OCI-LY3 (cell line): ENCODE data around the gene DNM3.

Experiments
- H2AFZ ChIP-seq: fragments of 200-600, 300-600 bp; shearing (Covaris generic); 2 replicates; pipeline ENCODE4 v1.6.0; 2014; ENCODE audit warnings: antibody characterized with exemption, low read depth, low read length
- H3K27ac ChIP-seq: fragments of 200-600, 300-600 bp; sonication (generic); 2 replicates; pipeline ENCODE4 v1.5.1; 2014; ENCODE audit warnings: mild to moderate bottlenecking, low read length, moderate library complexity, mixed read lengths
- H3K27me3 ChIP-seq: fragments of 200-600, 300-600 bp; sonication (generic); 2 replicates; pipeline ENCODE4 v1.6.1; 2014; ENCODE audit warnings: low read depth, low read length, mixed read lengths
- H3K36me3 ChIP-seq: fragments of 200-600, 300-600 bp; sonication (generic); replicated peaks from 2 replicates; pipeline ENCODE3; 2014; ENCODE audit warnings: low read depth, low read length, mixed read lengths
- H3K4me1 ChIP-seq: fragments of 300-600, 200-600 bp; sonication (generic); 2 replicates; pipeline ENCODE4 v1.6.1; 2014; ENCODE audit warnings: low read length, mixed read lengths
- H3K4me2 ChIP-seq: fragments of 200-600, 300-600 bp; sonication (generic); 2 replicates; pipeline ENCODE4 v1.6.1; 2014; ENCODE audit warnings: low read length, mixed read lengths
- H3K4me3 ChIP-seq: fragments of 300-600, 200-600 bp; sonication (generic); 2 replicates; pipeline ENCODE4 v1.5.1; 2014; ENCODE audit warnings: antibody characterized with exemption, mild to moderate bottlenecking, low read length, moderate library complexity
- H3K79me2 ChIP-seq: fragments of 300-600, 200-600 bp; shearing (Covaris generic); 2 replicates; pipeline ENCODE4 v1.6.1; 2014; ENCODE audit warnings: mild to moderate bottlenecking, low read length, mixed read lengths
- H3K9ac ChIP-seq: fragments of 300-600, 200-600 bp; shearing (Covaris generic); 2 replicates; pipeline ENCODE4 v1.6.0; 2014; ENCODE audit warnings: mild to moderate bottlenecking, low read length, moderate library complexity
- H3K9me3 ChIP-seq: fragments of 200-600, 300-600 bp; shearing (Covaris generic); 2 replicates; pipeline ENCODE4 v1.6.1; 2014; ENCODE audit warnings: low read length, mixed read lengths; ENCODE audit not compliant: insufficient read depth
- H4K20me1 ChIP-seq: fragments of 200-600, 300-600 bp; sonication (generic); 2 replicates; pipeline ENCODE4 v1.6.1; 2016; ENCODE audit warnings: low read length, mixed read lengths; ENCODE audit not compliant: insufficient read depth
- CTCF ChIP-seq: fragments of 200-600, 300-600 bp; sonication (generic); IDR thresholded peaks from 2 replicates; pipeline ENCODE4 v1.5.1; 2014; ENCODE audit warnings: antibody characterized with exemption, low read length, low read depth
- EZH2phosphoT487 ChIP-seq: fragments of 200-600 bp; shearing (Covaris generic); IDR thresholded peaks from 2 replicates; pipeline ENCODE4 v1.6.1; 2018; ENCODE audit warnings: antibody characterized with exemption, mixed run types, low read depth

DNM3 gene

GRCh38 chr1:172084876-172085275, 243.6 kb downstream of the DNM3 start:
- no peak overlapping the region for H3K9ac ChIP-seq

DNA sequence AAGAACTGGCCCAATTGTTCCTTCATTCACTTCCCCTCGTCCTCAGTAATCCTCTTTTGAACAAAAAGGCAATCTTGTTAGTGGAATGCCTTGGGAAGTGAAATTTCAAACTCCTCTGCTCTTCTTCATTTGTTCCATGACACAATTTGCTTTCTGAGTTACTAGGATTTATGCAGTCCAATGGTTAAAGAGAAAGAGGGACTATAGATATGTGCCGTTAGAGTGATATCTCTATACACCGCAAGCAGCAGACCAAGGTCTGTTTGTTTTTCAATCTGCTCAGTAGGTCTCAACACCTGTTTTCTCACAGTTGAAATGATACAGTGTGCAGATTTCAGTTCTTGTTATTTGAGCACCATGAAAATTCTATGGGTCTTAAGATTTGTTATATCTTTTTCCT, 244.0 kb downstream of the DNM3 start:
- no peak overlapping the region for H3K4me2 ChIP-seq
- no peaks in the 10 kb centered on the region for H4K20me1 ChIP-seq
- no peak overlapping the region for H2AFZ ChIP-seq
- H3K9me3 ChIP-seq, result no peaks in the 10 kb centered on the region
- H3K4me3 ChIP-seq, result no peak overlapping the region
- no peak overlapping the region for H3K27ac ChIP-seq
- peaks cover 8% of the 10 kb centered on the region for H3K4me1 ChIP-seq
- H3K27me3 ChIP-seq, result no peaks in the 10 kb centered on the region
- no peaks in the 10 kb centered on the region for H3K36me3 ChIP-seq
- TF ChIP-seq CTCF (no peak), EZH2phosphoT487 (no peak)
- H3K79me2 ChIP-seq, result no peaks in the 10 kb centered on the region
- H3K9ac ChIP-seq, result no peak overlapping the region

More at GRCh38 chr1:172084876-172085275, 243.6 kb downstream of the DNM3 start:
- Histone ChIP-seq H3K27ac (no peak overlapping the region), H3K9me3 (no peaks in the 10 kb centered on the region), H2AFZ (no peak overlapping the region), H4K20me1 (no peaks in the 10 kb centered on the region), H3K36me3 (no peaks in the 10 kb centered on the region), H3K4me3 (no peak overlapping the region), H3K27me3 (no peaks in the 10 kb centered on the region), H3K79me2 (no peaks in the 10 kb centered on the region), H3K4me1 (peaks cover 4% of the 10 kb centered on the region), H3K4me2 (no peak overlapping the region)
- TF ChIP-seq CTCF (no peak), EZH2phosphoT487 (no peak)

DNA sequence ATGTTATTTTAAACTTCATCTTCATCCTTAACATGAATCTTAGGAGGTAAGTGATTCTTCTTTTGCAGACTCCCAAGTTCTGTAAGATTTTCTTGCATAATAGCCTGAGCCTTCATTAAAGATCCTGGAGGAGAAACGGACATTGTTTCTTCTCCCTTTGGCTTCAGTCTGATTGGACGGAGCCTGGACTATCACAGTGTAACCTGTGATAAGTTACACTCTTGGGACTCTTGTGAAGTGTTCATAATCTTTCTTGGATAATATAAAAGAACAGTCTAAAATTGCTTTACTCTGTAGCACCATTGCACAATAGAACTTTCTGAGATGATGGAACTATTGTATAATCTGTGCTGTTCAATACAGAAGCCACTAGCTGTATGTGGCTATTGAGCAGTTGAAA, 244.8 kb downstream of the DNM3 start:
- Histone ChIP-seq H4K20me1 (no peaks in the 10 kb centered on the region), H2AFZ (no peak overlapping the region), H3K79me2 (no peaks in the 10 kb centered on the region), H3K4me3 (no peak overlapping the region), H3K4me1 (peaks cover 14% of the 10 kb centered on the region), H3K36me3 (no peaks in the 10 kb centered on the region), H3K27ac (no peak overlapping the region), H3K9ac (no peak overlapping the region), H3K9me3 (no peaks in the 10 kb centered on the region), H3K4me2 (no peak overlapping the region), H3K27me3 (no peaks in the 10 kb centered on the region)
- no peak for TF ChIP-seq EZH2phosphoT487
- TF ChIP-seq CTCF, result no peak

DNA sequence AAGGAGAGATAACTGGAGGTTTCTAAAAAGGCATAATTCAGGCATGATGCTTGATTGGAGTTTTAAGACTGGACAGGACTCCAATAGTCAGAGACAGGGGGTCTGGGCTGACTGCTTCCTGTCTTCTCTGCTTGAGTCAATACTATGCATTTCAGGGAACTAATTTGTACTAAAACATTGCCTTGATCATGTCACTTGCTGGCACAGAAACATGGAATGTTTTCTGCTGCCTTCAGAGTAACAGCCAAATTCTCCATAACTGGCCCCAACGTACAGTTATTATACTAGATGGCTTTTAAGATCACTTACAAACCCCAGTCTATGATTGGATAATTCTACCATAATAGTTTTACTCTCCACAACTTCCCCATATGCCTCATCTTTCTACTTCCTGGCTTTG, 247.0 kb downstream of the DNM3 start:
- no peak for TF ChIP-seq EZH2phosphoT487
- no peak for TF ChIP-seq CTCF
- H3K27me3 ChIP-seq, result no peaks in the 10 kb centered on the region
- no peaks in the 10 kb centered on the region for H3K79me2 ChIP-seq
- no peak overlapping the region for H3K4me3 ChIP-seq
- H2AFZ ChIP-seq, result no peak overlapping the region
- H3K9me3 ChIP-seq, result no peaks in the 10 kb centered on the region
- no peaks in the 10 kb centered on the region for H4K20me1 ChIP-seq
- H3K4me2 ChIP-seq, result no peak overlapping the region
- H3K36me3 ChIP-seq, result no peaks in the 10 kb centered on the region
- H3K27ac ChIP-seq, result no peak overlapping the region
- H3K4me1 ChIP-seq, result peaks cover 19% of the 10 kb centered on the region
- H3K9ac ChIP-seq, result no peak overlapping the region
